ENCODE results near the gene DIPK2A.

GRCh38 chr3:143952569-143953072, 19.0 kb upstream of the DIPK2A start:
- TF ChIP-seq CTCF (IDR thresholded peaks at IDR 0.05; ENCODE audit: insufficient read depth, low read depth, low read length) (peak; percentile 5), EZH2 (IDR thresholded peaks at IDR 0.05; ENCODE audit: insufficient read depth, low read length) (no peak)

Data from astrocyte (in vitro differentiated cells and primary cell).